Uterus (tissue), 2 donors: Measurements from ENCODE around the gene LEF1.

Experiments used
- CTCF ChIP-seq, 4 experiments: fragments of 200-600 bp in 2 of 4; fragments of 450-650 bp in 2 of 4; sonication (generic) in 2 of 4; IDR thresholded peaks; one replicate each; pipeline ENCODE4 v1.5.1; 2016 to 2019; ENCODE audit warnings: antibody characterized with exemption in 4 of 4, mild to moderate bottlenecking in 2 of 4, moderate library complexity in 1 of 4
- POLR2A ChIP-seq, 2 donors: fragments of 450-650 bp; IDR thresholded peaks; one replicate each; pipeline ENCODE4 v1.6.1; 2016; ENCODE audit warnings: antibody characterized with exemption in 2 of 2, mild to moderate bottlenecking in 1 of 2, moderate library complexity in 1 of 2

GRCh38 chr4:108106186-108106585, 62.5 kb downstream of the LEF1 start:
- TF ChIP-seq POLR2A (IDR thresholded peaks at IDR 0.05) (no peak), CTCF (IDR thresholded peaks at IDR 0.05) (no peak)
